K562 (cell line): Measurements from ENCODE around the gene LY6G5B. TPM values are rescaled to one million over a fixed set of nuclear protein-coding genes. Genes with fewer than 3 reads are reported as not detected.

Experiments
- CXXC5 ChIP-seq: fragments of 250-450 bp; sonication (Bioruptor Pico); IDR thresholded peaks from 2 replicates; pipeline ENCODE4 v1.8.0; 2022; ENCODE audit warnings: inconsistent platforms, mild to moderate bottlenecking, moderate library complexity
- E2F1 ChIP-seq: sonication (generic); formaldehyde crosslinking; IDR thresholded peaks from 2 replicates; pipeline ENCODE4 v1.8.1; 2023; ENCODE audit warnings: mild to moderate bottlenecking, missing genetic modification reagents, moderate library complexity
- HNRNPUL1 ChIP-seq: fragments of 200-400 bp; formaldehyde crosslinking; IDR thresholded peaks from 2 replicates; pipeline ENCODE4 v1.6.1; 2017; ENCODE audit warnings: low read length
- IRF9 ChIP-seq: fragments of 450-650 bp; IDR thresholded peaks from 2 replicates; pipeline ENCODE4 v1.6.1; 2016; ENCODE audit warnings: missing biosample characterization, missing genetic modification characterization
- KLF13 ChIP-seq: fragments of 450-650 bp; IDR thresholded peaks from 2 replicates; pipeline ENCODE4 v1.6.1; 2016; ENCODE audit warnings: missing genetic modification characterization, low read depth, mild to moderate bottlenecking, missing compliant biosample characterization, moderate library complexity, borderline replicate concordance
- NELFE ChIP-seq: IDR thresholded peaks from 2 replicates; pipeline ENCODE4 v1.6.1; 2011; ENCODE audit warnings: mild to moderate bottlenecking; ENCODE audit not compliant: insufficient read depth, insufficient read length
- SIN3A ChIP-seq, 2 experiments: fragments of 150-350 bp in 1 of 2; IDR thresholded peaks; 2 replicates each; pipeline ENCODE4 v1.6.1; 2011 to 2016; ENCODE audit warnings: borderline replicate concordance in 2 of 2, low read depth in 2 of 2, low read length in 2 of 2, mild to moderate bottlenecking in 2 of 2, moderate library complexity in 2 of 2; ENCODE audit not compliant: control insufficient read depth in 1 of 2
- STAT6 ChIP-seq: sonication (generic); formaldehyde crosslinking; IDR thresholded peaks from 2 replicates; pipeline ENCODE4 v1.8.1; 2023; ENCODE audit warnings: mild to moderate bottlenecking, missing genetic modification reagents
- ZNF395 ChIP-seq: fragments of 200-800 bp; sonication (Bioruptor generic); IDR thresholded peaks from 2 replicates; pipeline ENCODE4 v1.6.1; 2017; ENCODE audit warnings: missing genetic modification characterization, missing compliant biosample characterization
- ZNF431 ChIP-seq: sonication (generic); formaldehyde crosslinking; IDR thresholded peaks from 2 replicates; pipeline ENCODE4 v1.8.0; 2022; ENCODE audit warnings: mild to moderate bottlenecking, missing genetic modification reagents
- ZNF561 ChIP-seq: fragments of 450-650 bp; formaldehyde crosslinking; conservative IDR thresholded peaks from 2 replicates; pipeline ENCODE4 v1.4.0; 2020; ENCODE audit warnings: mild to moderate bottlenecking, moderate library complexity
- polyA plus RNA-seq, 8 experiments: library from polyadenylated mRNA; depleted of rRNA in 4 of 8; stranded (reverse) in 5 of 8; unstranded in 3 of 8; fragments of >200 nt; fragmentation: Nextera tagmentation in 2 of 8; fragmentation: Illumina TruSeq in 1 of 8; extraction: Ambion mirVana in 2 of 8; extraction: Trizol in 1 of 8; gene quantifications; 2 replicates each; pipeline versions ENCODE4 v1.2.1 to v1.2.3, GENCODE V29; 2011 to 2014; ENCODE audit warnings: inconsistent platforms in 1 of 8, missing spikeins in 1 of 8
- total RNA-seq, 7 experiments: library from RNA; depleted of rRNA in 6 of 7; stranded (reverse); fragments of >200 nt in 6 of 7; fragmentation: Illumina TruSeq in 2 of 7; extraction: Trizol in 2 of 7; gene quantifications; 2 replicates each; pipeline versions ENCODE4 v1.2.1 to v1.2.3, GENCODE V29; 2011 to 2021; ENCODE audit warnings: low replicate concordance in 1 of 7
- TF ChIP-seq, protein P1 (sequence below): sonication (generic); formaldehyde crosslinking; IDR thresholded peaks from 2 replicates; pipeline ENCODE4 v1.8.0; 2023; ENCODE audit warnings: mild to moderate bottlenecking, missing genetic modification reagents
- TF ChIP-seq, protein P2 (sequence below): fragments of 450-650 bp; IDR thresholded peaks from 2 replicates; pipeline ENCODE4 v1.6.1; 2014; ENCODE audit warnings: low read depth, mild to moderate bottlenecking, moderate library complexity, borderline replicate concordance

Gene LY6G5B
- total and polyA plus RNA-seq, 9 of the 15 experiments (the other 6 are each of a cell fraction or from before 2014, with no cell fraction given), result 6.0 to 27.0 (median 7.5) TPM

- TF ChIP-seq, protein P1, sequence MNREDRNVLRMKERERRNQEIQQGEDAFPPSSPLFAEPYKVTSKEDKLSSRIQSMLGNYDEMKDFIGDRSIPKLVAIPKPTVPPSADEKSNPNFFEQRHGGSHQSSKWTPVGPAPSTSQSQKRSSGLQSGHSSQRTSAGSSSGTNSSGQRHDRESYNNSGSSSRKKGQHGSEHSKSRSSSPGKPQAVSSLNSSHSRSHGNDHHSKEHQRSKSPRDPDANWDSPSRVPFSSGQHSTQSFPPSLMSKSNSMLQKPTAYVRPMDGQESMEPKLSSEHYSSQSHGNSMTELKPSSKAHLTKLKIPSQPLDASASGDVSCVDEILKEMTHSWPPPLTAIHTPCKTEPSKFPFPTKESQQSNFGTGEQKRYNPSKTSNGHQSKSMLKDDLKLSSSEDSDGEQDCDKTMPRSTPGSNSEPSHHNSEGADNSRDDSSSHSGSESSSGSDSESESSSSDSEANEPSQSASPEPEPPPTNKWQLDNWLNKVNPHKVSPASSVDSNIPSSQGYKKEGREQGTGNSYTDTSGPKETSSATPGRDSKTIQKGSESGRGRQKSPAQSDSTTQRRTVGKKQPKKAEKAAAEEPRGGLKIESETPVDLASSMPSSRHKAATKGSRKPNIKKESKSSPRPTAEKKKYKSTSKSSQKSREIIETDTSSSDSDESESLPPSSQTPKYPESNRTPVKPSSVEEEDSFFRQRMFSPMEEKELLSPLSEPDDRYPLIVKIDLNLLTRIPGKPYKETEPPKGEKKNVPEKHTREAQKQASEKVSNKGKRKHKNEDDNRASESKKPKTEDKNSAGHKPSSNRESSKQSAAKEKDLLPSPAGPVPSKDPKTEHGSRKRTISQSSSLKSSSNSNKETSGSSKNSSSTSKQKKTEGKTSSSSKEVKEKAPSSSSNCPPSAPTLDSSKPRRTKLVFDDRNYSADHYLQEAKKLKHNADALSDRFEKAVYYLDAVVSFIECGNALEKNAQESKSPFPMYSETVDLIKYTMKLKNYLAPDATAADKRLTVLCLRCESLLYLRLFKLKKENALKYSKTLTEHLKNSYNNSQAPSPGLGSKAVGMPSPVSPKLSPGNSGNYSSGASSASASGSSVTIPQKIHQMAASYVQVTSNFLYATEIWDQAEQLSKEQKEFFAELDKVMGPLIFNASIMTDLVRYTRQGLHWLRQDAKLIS (CRISPR knock-in tag), result peak; percentile 69; the same call in 1 of the 2 replicates
- TF ChIP-seq KLF13 (tag) (no peak), ZNF395 (CRISPR knock-in tag) (no peak), E2F1 (CRISPR knock-in tag) (peak; percentile 11; the same call in 1 of the 2 replicates), ZNF431 (CRISPR knock-in tag) (no peak; the same call in 1 of the 2 replicates), STAT6 (no peak), ZNF561 (no peak), SIN3A (IDR thresholded peaks at IDR 0.05; ENCODE audit: borderline replicate concordance in 2 of 2, control insufficient read depth in 1 of 2, low read depth in 2 of 2, low read length in 2 of 2) (no peak), NELFE (no peak), HNRNPUL1 (no peak), IRF9 (tag) (no peak), CXXC5 (CRISPR knock-in tag) (no peak)
- TF ChIP-seq, protein P2, sequence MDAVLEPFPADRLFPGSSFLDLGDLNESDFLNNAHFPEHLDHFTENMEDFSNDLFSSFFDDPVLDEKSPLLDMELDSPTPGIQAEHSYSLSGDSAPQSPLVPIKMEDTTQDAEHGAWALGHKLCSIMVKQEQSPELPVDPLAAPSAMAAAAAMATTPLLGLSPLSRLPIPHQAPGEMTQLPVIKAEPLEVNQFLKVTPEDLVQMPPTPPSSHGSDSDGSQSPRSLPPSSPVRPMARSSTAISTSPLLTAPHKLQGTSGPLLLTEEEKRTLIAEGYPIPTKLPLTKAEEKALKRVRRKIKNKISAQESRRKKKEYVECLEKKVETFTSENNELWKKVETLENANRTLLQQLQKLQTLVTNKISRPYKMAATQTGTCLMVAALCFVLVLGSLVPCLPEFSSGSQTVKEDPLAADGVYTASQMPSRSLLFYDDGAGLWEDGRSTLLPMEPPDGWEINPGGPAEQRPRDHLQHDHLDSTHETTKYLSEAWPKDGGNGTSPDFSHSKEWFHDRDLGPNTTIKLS, result no peak
Observed at GRCh38 chr6:31663126-31663960, 6.4 kb upstream of the LY6G5B start (continued).
